Astrocyte (in vitro differentiated cells and primary cell): Measurements from ENCODE around the gene FYCO1. TPM values are rescaled to one million over a fixed set of nuclear protein-coding genes. Genes with fewer than 3 reads are reported as not detected.

Source experiments
- DNase-seq: peaks from one replicate; pipeline ENCODE4 v3.0.0-alpha.2; 2010; ENCODE audit warnings: low read depth
- FAIRE-seq: peaks from 2 replicates; lab custom pipeline; 2011; peaks lifted over from hg19 to GRCh38; lab: Jason Lieb, UNC
- H2AFZ ChIP-seq: 2 replicates; pipeline ENCODE4 v1.6.0; 2012; ENCODE audit warnings: low read depth, low read length, inconsistent platforms
- H3K27ac ChIP-seq: 2 replicates; pipeline ENCODE4 v1.5.1; 2011; ENCODE audit warnings: low read depth, low read length, inconsistent platforms
- H3K27me3 ChIP-seq: 2 replicates; pipeline ENCODE4 v1.6.0; 2011; ENCODE audit warnings: low read length, inconsistent platforms; ENCODE audit not compliant: insufficient read depth
- H3K36me3 ChIP-seq: 2 replicates; pipeline ENCODE4 v1.5.1; 2011; ENCODE audit warnings: low read length, inconsistent platforms; ENCODE audit not compliant: insufficient read depth
- H3K4me1 ChIP-seq: 2 replicates; pipeline ENCODE4 v1.5.1; 2011; ENCODE audit warnings: low read length, inconsistent platforms; ENCODE audit not compliant: insufficient read depth
- H3K4me2 ChIP-seq: 2 replicates; pipeline ENCODE4 v1.6.0; 2012; ENCODE audit warnings: low read length, inconsistent platforms
- H3K4me3 ChIP-seq: 2 replicates; pipeline ENCODE4 v1.5.1; 2011; ENCODE audit warnings: low read depth, mild to moderate bottlenecking, low read length, inconsistent platforms; ENCODE audit not compliant: insufficient read depth
- H3K79me2 ChIP-seq: 2 replicates; pipeline ENCODE4 v1.6.0; 2012; ENCODE audit warnings: mild to moderate bottlenecking, low read length, inconsistent platforms; ENCODE audit not compliant: insufficient read depth
- H3K9ac ChIP-seq: 2 replicates; pipeline ENCODE4 v1.6.0; 2012; ENCODE audit warnings: mild to moderate bottlenecking, low read length, inconsistent platforms
- H3K9me3 ChIP-seq: 2 replicates; pipeline ENCODE4 v1.5.1; 2012; ENCODE audit warnings: low read depth, mild to moderate bottlenecking, low read length, inconsistent platforms; ENCODE audit not compliant: insufficient read depth
- H4K20me1 ChIP-seq: 2 replicates; pipeline ENCODE4 v1.6.0; 2012; ENCODE audit warnings: low read length, inconsistent platforms; ENCODE audit not compliant: insufficient read depth
- H3K27ac Mint-ChIP-seq: one replicate; pipeline ENCODE4 v1.8.0; 2021; ENCODE audit warnings: mild to moderate bottlenecking, mixed read lengths; ENCODE audit not compliant: unreplicated experiment
- H3K27me3 Mint-ChIP-seq: one replicate; pipeline ENCODE4 v1.8.0; 2021; ENCODE audit warnings: low read depth, mixed read lengths; ENCODE audit not compliant: unreplicated experiment
- H3K36me3 Mint-ChIP-seq: one replicate; pipeline ENCODE4 v1.8.0; 2021; ENCODE audit warnings: low read depth, mixed read lengths; ENCODE audit not compliant: unreplicated experiment
- H3K4me1 Mint-ChIP-seq: one replicate; pipeline ENCODE4 v1.8.0; 2021; ENCODE audit warnings: low read depth, mixed read lengths; ENCODE audit not compliant: unreplicated experiment
- H3K4me3 Mint-ChIP-seq: one replicate; pipeline ENCODE4 v1.8.0; 2021; ENCODE audit warnings: mild to moderate bottlenecking, moderate library complexity, mixed read lengths; ENCODE audit not compliant: unreplicated experiment
- H3K9me3 Mint-ChIP-seq: one replicate; pipeline ENCODE4 v1.8.0; 2021; ENCODE audit warnings: mild to moderate bottlenecking, mixed read lengths; ENCODE audit not compliant: unreplicated experiment
- CTCF ChIP-seq: IDR thresholded peaks from 2 replicates; pipeline ENCODE4 v1.5.1; 2011; ENCODE audit warnings: low read depth, mild to moderate bottlenecking, inconsistent platforms, low read length, moderate library complexity; ENCODE audit not compliant: insufficient read depth
- EZH2 ChIP-seq: IDR thresholded peaks from 2 replicates; pipeline ENCODE4 v1.6.1; 2012; ENCODE audit warnings: mild to moderate bottlenecking, low read length, inconsistent platforms; ENCODE audit not compliant: insufficient read depth
- total RNA-seq: library from RNA; stranded (reverse); gene quantifications from 2 replicates; pipeline ENCODE4 v1.2.1, GENCODE V29; 2021

The FYCO1 gene
- total RNA-seq, 1 donor from 2014 or later: 19.7 TPM

GRCh38 chr3:46036191-46036590 is 40.6 kb upstream of the FYCO1 start:
- peaks cover under 1% of the 10 kb centered on the region for H3K9me3 Mint-ChIP-seq

GRCh38 chr3:46031747-46032146 is 36.1 kb upstream of the FYCO1 start:
- Histone ChIP-seq H3K27ac (no peak overlapping the region), H3K36me3 (no peaks in the 10 kb centered on the region), H3K9ac (no peak overlapping the region), H2AFZ (no peak overlapping the region), H4K20me1 (no peaks in the 10 kb centered on the region), H3K27me3 (peaks cover 3% of the 10 kb centered on the region), H3K4me2 (no peak overlapping the region), H3K79me2 (no peaks in the 10 kb centered on the region), H3K4me3 (no peak overlapping the region), H3K9me3 (peaks cover 8% of the 10 kb centered on the region), H3K4me1 (no peaks in the 10 kb centered on the region)
- H3K27me3 Mint-ChIP-seq: peaks cover 5% of the 10 kb centered on the region
- H3K4me1 Mint-ChIP-seq: no peaks in the 10 kb centered on the region
- H3K36me3 Mint-ChIP-seq: peaks cover 2% of the 10 kb centered on the region
- H3K9me3 Mint-ChIP-seq: peaks cover 6% of the 10 kb centered on the region
- no peak for FAIRE-seq
- no peak overlapping the region for H3K4me3 Mint-ChIP-seq
- no peak for TF ChIP-seq CTCF
- no peak for TF ChIP-seq EZH2
- DNase-seq: no peak
- no peak overlapping the region for H3K27ac Mint-ChIP-seq

More at GRCh38 chr3:46036191-46036590, 40.6 kb upstream of the FYCO1 start:
- H3K4me1 Mint-ChIP-seq: no peaks in the 10 kb centered on the region
- no peaks in the 10 kb centered on the region for H3K36me3 Mint-ChIP-seq
- H3K4me3 Mint-ChIP-seq: no peak overlapping the region
- H3K27me3 Mint-ChIP-seq: peaks cover 5% of the 10 kb centered on the region
- Histone ChIP-seq H3K4me3 (no peak overlapping the region), H4K20me1 (no peaks in the 10 kb centered on the region), H3K9me3 (peaks cover 8% of the 10 kb centered on the region), H3K4me1 (no peaks in the 10 kb centered on the region), H3K27me3 (peaks cover 3% of the 10 kb centered on the region), H3K36me3 (no peaks in the 10 kb centered on the region), H3K9ac (no peak overlapping the region), H3K27ac (no peak overlapping the region), H3K4me2 (no peak overlapping the region), H2AFZ (no peak overlapping the region), H3K79me2 (no peaks in the 10 kb centered on the region)
- H3K27ac Mint-ChIP-seq: no peak overlapping the region
- DNase-seq: no peak
- TF ChIP-seq EZH2 (no peak), CTCF (no peak)
- FAIRE-seq: no peak

- no peak for TF ChIP-seq EZH2
- Histone ChIP-seq H3K4me1 (no peaks in the 10 kb centered on the region), H2AFZ (no peak overlapping the region), H3K9me3 (peaks cover 8% of the 10 kb centered on the region), H3K4me2 (no peak overlapping the region), H3K79me2 (no peaks in the 10 kb centered on the region), H3K9ac (no peak overlapping the region), H3K4me3 (no peak overlapping the region), H4K20me1 (no peaks in the 10 kb centered on the region), H3K36me3 (no peaks in the 10 kb centered on the region), H3K27ac (no peak overlapping the region), H3K27me3 (peaks cover 3% of the 10 kb centered on the region)
- no peaks in the 10 kb centered on the region for H3K4me1 Mint-ChIP-seq
- H3K9me3 Mint-ChIP-seq: peaks cover 6% of the 10 kb centered on the region
- no peak overlapping the region for H3K4me3 Mint-ChIP-seq
- peaks cover 2% of the 10 kb centered on the region for H3K36me3 Mint-ChIP-seq
- H3K27me3 Mint-ChIP-seq: peaks cover 5% of the 10 kb centered on the region
- DNase-seq (no peak), FAIRE-seq (no peak)
- no peak overlapping the region for H3K27ac Mint-ChIP-seq
Observed at GRCh38 chr3:46031269-46031668, 35.6 kb upstream of the FYCO1 start.
